IMR-90 (cell line): ENCODE data around the gene PDZD11. TPM values are rescaled to one million over a fixed set of nuclear protein-coding genes. Genes with fewer than 3 reads are reported as not detected.

ENCODE experiments used
- ATAC-seq: fragments of 200-7000 bp; cut with Tn5 transposase; 2 replicates; pipeline ENCODE4 v1.9.1; 2020; ENCODE audit warnings: low read depth, mild to moderate bottlenecking, moderate library complexity
- BruUV-seq: library from RNA; stranded (reverse); fragments of 400-500 nt; replicated peaks from 2 replicates; lab custom pipeline; 2021; lab: Mats Ljungman, UMichigan
- CTCF ChIA-PET: fragments of 300-600 bp; formaldehyde crosslinking; extraction: SDS; loops from one replicate; lab custom pipeline; 2021; ENCODE audit warnings: antibody characterized with exemption; lab: Yijun Ruan, JAX
- POLR2A ChIA-PET: fragments of 300-600 bp; sonication (Branson Sonifier 250); formaldehyde crosslinking; loops from one replicate; lab custom pipeline; 2022; ENCODE audit warnings: antibody characterized with exemption; ENCODE audit not compliant: unreplicated experiment; lab: Charles Lee
- DNase-seq: peaks from one replicate; pipeline ENCODE4 v3.0.0; 2013
- H2AFZ ChIP-seq: replicated peaks from 2 replicates; pipeline ENCODE3; 2013; ENCODE audit warnings: low read length, mild to moderate bottlenecking; ENCODE audit not compliant: poor library complexity
- H2AK5ac ChIP-seq: 2 replicates; pipeline ENCODE4 v1.6.1; 2013; ENCODE audit warnings: low read depth, low read length, inconsistent platforms
- H2AK9ac ChIP-seq: replicated peaks from 2 replicates; pipeline ENCODE3; 2013; ENCODE audit warnings: mild to moderate bottlenecking, low read depth, low read length, moderate library complexity; ENCODE audit not compliant: poor library complexity
- H2BK120ac ChIP-seq: 2 replicates; pipeline ENCODE4 v1.6.1; 2013; ENCODE audit warnings: low read depth, low read length, inconsistent platforms
- H2BK15ac ChIP-seq: 3 replicates; pipeline ENCODE4 v1.6.1; 2013; ENCODE audit warnings: low read depth, low read length, inconsistent platforms
- H2BK20ac ChIP-seq: 2 replicates; pipeline ENCODE4 v1.6.1; 2013; ENCODE audit warnings: low read depth, mild to moderate bottlenecking, inconsistent platforms, low read length, moderate library complexity
- H2BK5ac ChIP-seq: 2 replicates; pipeline ENCODE4 v1.6.1; 2013; ENCODE audit warnings: mild to moderate bottlenecking, low read depth, low read length, inconsistent platforms; ENCODE audit not compliant: poor library complexity, severe bottlenecking
- H3K14ac ChIP-seq: replicated peaks from 2 replicates; pipeline ENCODE4 v1.6.1; 2013; ENCODE audit warnings: low read depth, low read length, inconsistent platforms
- H3K18ac ChIP-seq: 2 replicates; pipeline ENCODE4 v1.6.1; 2013; ENCODE audit warnings: low read depth, low read length, control low read depth
- H3K23ac ChIP-seq: 2 replicates; pipeline ENCODE4 v1.6.1; 2013; ENCODE audit warnings: low read depth, low read length, inconsistent platforms
- H3K27ac ChIP-seq: 2 replicates; pipeline ENCODE4 v1.5.1; 2013; ENCODE audit warnings: mild to moderate bottlenecking, control low read depth, low read length; ENCODE audit not compliant: insufficient read depth
- H3K27me3 ChIP-seq: 2 replicates; pipeline ENCODE4 v1.6.1; 2013; ENCODE audit warnings: low read length; ENCODE audit not compliant: control insufficient read depth, insufficient read depth
- H3K36me3 ChIP-seq: 2 replicates; pipeline ENCODE4 v1.6.1; 2013; ENCODE audit warnings: low read length, mixed read lengths; ENCODE audit not compliant: control insufficient read depth, insufficient read depth
- H3K4ac ChIP-seq: 2 replicates; pipeline ENCODE4 v1.6.1; 2013; ENCODE audit warnings: low read depth, low read length, inconsistent platforms
- H3K4me1 ChIP-seq: 2 replicates; pipeline ENCODE4 v1.6.1; 2013; ENCODE audit warnings: low read length, mixed read lengths; ENCODE audit not compliant: control insufficient read depth, insufficient read depth
- H3K4me2 ChIP-seq: 2 replicates; pipeline ENCODE4 v1.6.1; 2013; ENCODE audit warnings: low read depth, mild to moderate bottlenecking, control low read depth, low read length, moderate library complexity
- H3K4me3 ChIP-seq: 2 replicates; pipeline ENCODE4 v1.5.1; 2013; ENCODE audit warnings: low read depth, mild to moderate bottlenecking, control low read depth, low read length, moderate library complexity; ENCODE audit not compliant: insufficient read depth
- H3K56ac ChIP-seq: 2 replicates; pipeline ENCODE4 v1.6.1; 2013; ENCODE audit warnings: low read length, inconsistent platforms; ENCODE audit not compliant: insufficient read depth; ENCODE audit errors: extremely low read depth
- H3K79me1 ChIP-seq, 2 experiments: 2 replicates each; pipeline ENCODE4 v1.6.1; 2013; ENCODE audit warnings: low read length in 2 of 2, inconsistent platforms in 1 of 2, low read depth in 1 of 2
- H3K9ac ChIP-seq: 2 replicates; pipeline ENCODE4 v1.6.1; 2013; ENCODE audit warnings: low read depth, low read length, control low read depth
- H3K9me1 ChIP-seq: 2 replicates; pipeline ENCODE4 v1.6.1; 2013; ENCODE audit warnings: low read length, inconsistent platforms; ENCODE audit not compliant: insufficient read depth
- H3K9me3 ChIP-seq: 2 replicates; pipeline ENCODE4 v1.6.1; 2013; ENCODE audit warnings: low read length; ENCODE audit not compliant: control insufficient read depth, insufficient read depth
- H4K20me1 ChIP-seq: 2 replicates; pipeline ENCODE4 v1.6.1; 2013; ENCODE audit warnings: low read length, inconsistent platforms; ENCODE audit not compliant: insufficient read depth
- H4K5ac ChIP-seq: 2 replicates; pipeline ENCODE4 v1.6.1; 2013; ENCODE audit warnings: mild to moderate bottlenecking, low read depth, low read length, control low read depth
- H4K8ac ChIP-seq, 2 experiments: 2 replicates each; pipeline ENCODE4 v1.6.1; 2013; ENCODE audit warnings: low read depth in 2 of 2, low read length in 2 of 2, control low read depth in 1 of 2, inconsistent platforms in 1 of 2
- H4K91ac ChIP-seq: 2 replicates; pipeline ENCODE4 v1.6.1; 2013; ENCODE audit warnings: low read depth, low read length, inconsistent platforms; ENCODE audit not compliant: insufficient read depth
- CEBPB ChIP-seq: IDR thresholded peaks from 2 replicates; pipeline ENCODE4 v1.6.1; 2012; ENCODE audit warnings: low read depth, low read length, improper control_type of control experiment
- CHD1 ChIP-seq: IDR thresholded peaks from 2 replicates; pipeline ENCODE4 v1.6.1; 2012; ENCODE audit warnings: low read depth, low read length, improper control_type of control experiment
- ELK1 ChIP-seq: fragments of 150-350 bp; IDR thresholded peaks from 2 replicates; pipeline ENCODE4 v1.6.1; 2016; ENCODE audit warnings: low read depth, mild to moderate bottlenecking, low read length, moderate library complexity, borderline replicate concordance
- FOS ChIP-seq: fragments of 150-350 bp; IDR thresholded peaks from 2 replicates; pipeline ENCODE4 v1.6.1; 2016; ENCODE audit warnings: low read depth, low read length
- MAFK ChIP-seq: IDR thresholded peaks from 2 replicates; pipeline ENCODE4 v1.6.1; 2012; ENCODE audit warnings: low read depth, low read length, improper control_type of control experiment
- MAZ ChIP-seq: IDR thresholded peaks from 2 replicates; pipeline ENCODE4 v1.6.1; 2012; ENCODE audit warnings: low read depth, mild to moderate bottlenecking, low read length, improper control_type of control experiment, moderate library complexity, borderline replicate concordance
- MXI1 ChIP-seq: IDR thresholded peaks from 2 replicates; pipeline ENCODE4 v1.6.1; 2012; ENCODE audit warnings: low read depth, mild to moderate bottlenecking, low read length, moderate library complexity, borderline replicate concordance
- POLR2A ChIP-seq: IDR thresholded peaks from 2 replicates; pipeline ENCODE4 v1.6.1; 2012; ENCODE audit warnings: mild to moderate bottlenecking, low read depth, low read length
- RCOR1 ChIP-seq: IDR thresholded peaks from 2 replicates; pipeline ENCODE4 v1.6.1; 2012; ENCODE audit warnings: mild to moderate bottlenecking, low read length, improper control_type of control experiment; ENCODE audit not compliant: insufficient replicate concordance
- RFX5 ChIP-seq: IDR thresholded peaks from 2 replicates; pipeline ENCODE4 v1.8.0; 2012; ENCODE audit warnings: low read depth, mild to moderate bottlenecking, low read length, moderate library complexity
- SMC3 ChIP-seq: fragments of 150-350 bp; IDR thresholded peaks from 2 replicates; pipeline ENCODE4 v1.6.1; 2016; ENCODE audit warnings: low read depth, mild to moderate bottlenecking, antibody characterized with exemption, low read length, moderate library complexity
- WGBS, 2 experiments: methylation state at CpG; one replicate each; pipeline versions ENCODE4 v1.1.5 to v1.1.7; 2013; ENCODE audit warnings: missing lambda C conversion rate in 2 of 2; ENCODE audit not compliant: insufficient read length in 1 of 2; ENCODE audit errors: extremely low coverage in 2 of 2; 5-methylcytosine and 5-hydroxymethylcytosine counted together
- dilution Hi-C: fragments of 300-500 bp; cut with HindIII; formaldehyde crosslinking; loops from one replicate; pipeline ENCODE4 v1.14.3; 2018; ENCODE audit warnings: low sequenced_read_pairs; ENCODE audit not compliant: unreplicated experiment
- in situ Hi-C: fragments of 300-500 bp; cut with MboI; formaldehyde crosslinking; loops from 3 replicates; pipeline ENCODE4 v1.14.3; 2019; ENCODE audit warnings: low sequenced_read_pairs, inconsistent platforms, mixed read lengths
- intact Hi-C: fragments of 100-400 bp; cut with micrococcal nuclease; formaldehyde crosslinking; loops from 2 replicates; pipeline ENCODE4 v1.10.0; 2022
- polyA plus RNA-seq, 3 experiments: library from polyadenylated mRNA; depleted of rRNA; stranded (reverse); fragments of >200 nt; gene quantifications; 2 replicates each; pipeline ENCODE4 v1.2.3, GENCODE V29; 2012; ENCODE audit warnings: low replicate concordance in 1 of 3
- total RNA-seq: library from RNA; depleted of rRNA; stranded (reverse); fragments of >200 nt; gene quantifications from 2 replicates; pipeline ENCODE4 v1.2.3, GENCODE V29; 2012
- TF ChIP-seq, protein P1 (sequence below): conservative IDR thresholded peaks from 2 replicates; pipeline ENCODE4 v1.5.1; 2012; ENCODE audit warnings: mild to moderate bottlenecking, low read depth, low read length, improper control_type of control experiment
- TF ChIP-seq, protein P2 (sequence below): fragments of 150-350 bp; IDR thresholded peaks from 2 replicates; pipeline ENCODE4 v1.6.1; 2017; ENCODE audit warnings: mild to moderate bottlenecking, antibody characterized with exemption, low read length, low read depth

Gene PDZD11
- total and polyA plus RNA-seq, 2 of the 4 experiments (the other 2 are of a cell fraction): 84.1 to 100 TPM

DNA sequence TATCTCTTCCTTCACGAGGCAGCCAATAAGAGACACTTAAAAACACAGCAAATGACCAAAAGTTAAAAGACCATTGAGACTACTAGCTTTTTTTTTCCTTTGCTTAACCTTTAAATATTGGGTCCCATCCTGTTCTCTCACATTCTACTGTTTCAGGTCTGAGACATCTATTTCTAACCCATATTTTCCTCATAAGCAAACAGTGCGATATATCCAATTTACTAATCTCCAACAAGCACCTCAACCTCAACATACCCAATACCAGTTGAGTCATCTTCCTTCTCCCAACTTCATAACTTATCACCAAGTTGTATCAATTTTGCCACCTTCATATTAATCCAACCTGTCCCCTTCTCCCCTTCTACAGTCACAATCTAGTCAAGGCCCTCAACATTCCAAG, 48.2 kb downstream of the PDZD11 start:
- no peak overlapping the region for H3K9ac ChIP-seq
- 60% methylated on average over 2 of the region's 2 CpGs; no CpG with 5 or more reads in 1 of the 2 experiments for WGBS, 2 experiments
- no peak overlapping the region for H2BK120ac ChIP-seq
- intact Hi-C loops (no loop called here), in situ Hi-C loops (no loop called here), dilution Hi-C loops (no loop called here)
- H3K18ac ChIP-seq: no peak overlapping the region
- no peak overlapping the region for H2AK5ac ChIP-seq
- H4K8ac ChIP-seq: no peak overlapping the region
- no peaks in the 10 kb centered on the region for H3K36me3 ChIP-seq
- H3K4me2 ChIP-seq: no peak overlapping the region
- no peak overlapping the region for H3K56ac ChIP-seq
- H3K4me1 ChIP-seq: no peaks in the 10 kb centered on the region
- TF ChIP-seq MAZ (no peak), FOS (no peak), RCOR1 (no peak), POLR2A (no peak), SMC3 (no peak), CHD1 (no peak), CEBPB (no peak), RFX5 (no peak), ELK1 (no peak), MAFK (no peak), MXI1 (no peak)
- TF ChIP-seq, protein P1, sequence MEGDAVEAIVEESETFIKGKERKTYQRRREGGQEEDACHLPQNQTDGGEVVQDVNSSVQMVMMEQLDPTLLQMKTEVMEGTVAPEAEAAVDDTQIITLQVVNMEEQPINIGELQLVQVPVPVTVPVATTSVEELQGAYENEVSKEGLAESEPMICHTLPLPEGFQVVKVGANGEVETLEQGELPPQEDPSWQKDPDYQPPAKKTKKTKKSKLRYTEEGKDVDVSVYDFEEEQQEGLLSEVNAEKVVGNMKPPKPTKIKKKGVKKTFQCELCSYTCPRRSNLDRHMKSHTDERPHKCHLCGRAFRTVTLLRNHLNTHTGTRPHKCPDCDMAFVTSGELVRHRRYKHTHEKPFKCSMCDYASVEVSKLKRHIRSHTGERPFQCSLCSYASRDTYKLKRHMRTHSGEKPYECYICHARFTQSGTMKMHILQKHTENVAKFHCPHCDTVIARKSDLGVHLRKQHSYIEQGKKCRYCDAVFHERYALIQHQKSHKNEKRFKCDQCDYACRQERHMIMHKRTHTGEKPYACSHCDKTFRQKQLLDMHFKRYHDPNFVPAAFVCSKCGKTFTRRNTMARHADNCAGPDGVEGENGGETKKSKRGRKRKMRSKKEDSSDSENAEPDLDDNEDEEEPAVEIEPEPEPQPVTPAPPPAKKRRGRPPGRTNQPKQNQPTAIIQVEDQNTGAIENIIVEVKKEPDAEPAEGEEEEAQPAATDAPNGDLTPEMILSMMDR: no peak
- TF ChIP-seq, protein P2, sequence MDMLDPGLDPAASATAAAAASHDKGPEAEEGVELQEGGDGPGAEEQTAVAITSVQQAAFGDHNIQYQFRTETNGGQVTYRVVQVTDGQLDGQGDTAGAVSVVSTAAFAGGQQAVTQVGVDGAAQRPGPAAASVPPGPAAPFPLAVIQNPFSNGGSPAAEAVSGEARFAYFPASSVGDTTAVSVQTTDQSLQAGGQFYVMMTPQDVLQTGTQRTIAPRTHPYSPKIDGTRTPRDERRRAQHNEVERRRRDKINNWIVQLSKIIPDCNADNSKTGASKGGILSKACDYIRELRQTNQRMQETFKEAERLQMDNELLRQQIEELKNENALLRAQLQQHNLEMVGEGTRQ: no peak
- H3K4ac ChIP-seq: no peak overlapping the region
- H3K79me1 ChIP-seq: no peaks in the 10 kb centered on the region
- no peaks in the 10 kb centered on the region for H3K9me1 ChIP-seq
- H2BK15ac ChIP-seq: no peak overlapping the region
- no peak overlapping the region for H3K14ac ChIP-seq
- no peak overlapping the region for H3K4me3 ChIP-seq
- no peak overlapping the region for H4K5ac ChIP-seq
- ATAC-seq (no peak), DNase-seq (no peak)
- peaks cover 21% of the 10 kb centered on the region for H3K27me3 ChIP-seq
- H3K27ac ChIP-seq: no peak overlapping the region
- no peak overlapping the region for H2BK5ac ChIP-seq
- no TSS peak for BruUV-seq
- no peak overlapping the region for H4K91ac ChIP-seq
- H3K9me3 ChIP-seq: no peaks in the 10 kb centered on the region
- H2AK9ac ChIP-seq: no peak overlapping the region
- no peaks in the 10 kb centered on the region for H4K20me1 ChIP-seq
- ChIA-PET POLR2A (no interaction called here), CTCF (no interaction called here)
- no peak overlapping the region for H3K23ac ChIP-seq
- no peak overlapping the region for H2BK20ac ChIP-seq
- H2AFZ ChIP-seq: no peak overlapping the region
